ENCODE measurements around the gene CADM1.

Gene CADM1

GRCh38 chr11:115198321-115198741, 305.9 kb downstream of the CADM1 start:
- DNase-seq, result no peak

GRCh38 chr11:115197433-115197832, 306.8 kb downstream of the CADM1 start:
- no peak for DNase-seq

- no peak for DNase-seq
These were observed 307.2 kb downstream of the CADM1 start for GRCh38 chr11:115197031-115197430.

GRCh38 chr11:115194802-115195110, 309.5 kb downstream of the CADM1 start:
- no peak for DNase-seq

- DNase-seq, result no peak
These were observed 310.1 kb downstream of the CADM1 start for GRCh38 chr11:115193914-115194801.

GRCh38 chr11:115191761-115192160, 312.5 kb downstream of the CADM1 start:
- DNase-seq, result no peak

GRCh38 chr11:115190196-115190595, 314.0 kb downstream of the CADM1 start:
- no peak for DNase-seq

- no peak for DNase-seq
These were observed 315.3 kb downstream of the CADM1 start for GRCh38 chr11:115188898-115189278.

- DNase-seq, result no peak
These were observed 315.9 kb downstream of the CADM1 start for GRCh38 chr11:115188188-115188897.

GRCh38 chr11:115185931-115186330, 318.3 kb downstream of the CADM1 start:
- no peak for DNase-seq

- DNase-seq, result no peak
These were observed 318.7 kb downstream of the CADM1 start for GRCh38 chr11:115185507-115185906.

GRCh38 chr11:115184901-115185300, 319.3 kb downstream of the CADM1 start:
- DNase-seq, result no peak

- DNase-seq, result no peak
These were observed 320.4 kb downstream of the CADM1 start for GRCh38 chr11:115183830-115184229.

- DNase-seq, result no peak
These were observed 321.1 kb downstream of the CADM1 start for GRCh38 chr11:115183136-115183535.

GRCh38 chr11:115182282-115182955, 321.8 kb downstream of the CADM1 start:
- DNase-seq, result no peak

GRCh38 chr11:115181538-115181937, 322.7 kb downstream of the CADM1 start:
- DNase-seq, result no peak

- DNase-seq, result no peak
These were observed 323.9 kb downstream of the CADM1 start for GRCh38 chr11:115180272-115180671.

- no peak for DNase-seq
These were observed 324.6 kb downstream of the CADM1 start for GRCh38 chr11:115179636-115180035.

GRCh38 chr11:115178705-115179104, 325.5 kb downstream of the CADM1 start:
- no peak for DNase-seq

GRCh38 chr11:115173136-115173535, 331.1 kb downstream of the CADM1 start:
- no peak for DNase-seq

- no peak for DNase-seq
These were observed 333.9 kb downstream of the CADM1 start for GRCh38 chr11:115170133-115170815.

- DNase-seq, result no peak
These were observed 335.0 kb downstream of the CADM1 start for GRCh38 chr11:115169251-115169650.

GRCh38 chr11:115168686-115169085, 335.5 kb downstream of the CADM1 start:
- DNase-seq, result no peak
